Left hindlimb (tissue), 1 donor: Measurements from ENCODE around the gene BPIFB2.

Experiments used
- DNase-seq: peaks from one replicate; pipeline ENCODE4 v3.0.0-alpha.2; 2018

The BPIFB2 gene

GRCh38 chr20:32986331-32986966, 21.1 kb upstream of the BPIFB2 start:
- DNase-seq, result no peak

- DNase-seq, result no peak
Measured at GRCh38 chr20:32987044-32987825, 20.3 kb upstream of the BPIFB2 start.

GRCh38 chr20:32988008-32988407, 19.5 kb upstream of the BPIFB2 start:
- no peak for DNase-seq

- no peak for DNase-seq
Measured at GRCh38 chr20:32989507-32990283, 17.8 kb upstream of the BPIFB2 start.

- DNase-seq, result no peak
Measured at GRCh38 chr20:32990426-32990825, 17.1 kb upstream of the BPIFB2 start.

GRCh38 chr20:32991383-32991782, 16.1 kb upstream of the BPIFB2 start:
- no peak for DNase-seq

GRCh38 chr20:32991792-32992641, 15.5 kb upstream of the BPIFB2 start:
- no peak for DNase-seq

GRCh38 chr20:32993496-32994050, 13.9 kb upstream of the BPIFB2 start:
- DNase-seq, result no peak

GRCh38 chr20:32995802-32996201, 11.7 kb upstream of the BPIFB2 start:
- DNase-seq, result no peak

- DNase-seq, result no peak
Measured at GRCh38 chr20:32997431-32997830, 10.1 kb upstream of the BPIFB2 start.

- no peak for DNase-seq
Measured at GRCh38 chr20:32999603-33000250, 7.8 kb upstream of the BPIFB2 start.

GRCh38 chr20:33000802-33001466, 6.6 kb upstream of the BPIFB2 start:
- DNase-seq, result no peak

GRCh38 chr20:33002087-33002808, 5.3 kb upstream of the BPIFB2 start:
- DNase-seq, result no peak

- DNase-seq, result no peak
Measured at GRCh38 chr20:33004141-33004751, 3.3 kb upstream of the BPIFB2 start, which contains the start of gene SUN5. Gene SUN5, minus strand, starts transcription at chr20:33004433. Its CDS starts 93 bp downstream, at chr20:33004340.

- no peak for DNase-seq
Measured at GRCh38 chr20:33005132-33005566, 2.4 kb upstream of the BPIFB2 start.

- no peak for DNase-seq
Measured at GRCh38 chr20:33005908-33006775, 1.4 kb upstream of the BPIFB2 start.

- no peak for DNase-seq
Measured at GRCh38 chr20:33006776-33007375, 628 bp upstream of the BPIFB2 start.
